Caco-2 (cell line): Measurements from ENCODE around the gene ST8SIA4. TPM values are rescaled to one million over a fixed set of nuclear protein-coding genes. Genes with fewer than 3 reads are reported as not detected.

Experiments used
- BruUV-seq: library from RNA; stranded (reverse); fragments of 400-500 nt; replicated peaks from 2 replicates; lab custom pipeline; 2021; lab: Mats Ljungman, UMichigan
- CTCF ChIA-PET: fragments of 300-600 bp; sonication (Branson Sonifier 250); formaldehyde crosslinking; loops from one replicate; lab custom pipeline; 2022; ENCODE audit warnings: antibody characterized with exemption; lab: Charles Lee
- POLR2A ChIA-PET: fragments of 300-600 bp; sonication (Branson Sonifier 250); formaldehyde crosslinking; loops from one replicate; lab custom pipeline; 2022; ENCODE audit warnings: antibody characterized with exemption; lab: Charles Lee
- DNase-seq, 2 experiments: peaks; one replicate each; pipeline versions ENCODE4 v3.0.0 to v3.0.0-alpha.2; 2020 to 2022
- H3K27me3 ChIP-seq: replicated peaks from 2 replicates; pipeline ENCODE4 v1.6.0; 2011; ENCODE audit warnings: low read length; ENCODE audit not compliant: control insufficient read depth, insufficient read depth
- H3K36me3 ChIP-seq: 2 replicates; pipeline ENCODE4 v1.5.1; 2011; ENCODE audit warnings: low read length; ENCODE audit not compliant: control insufficient read depth, insufficient read depth
- H3K4me1 ChIP-seq: fragments of 250-450 bp; sonication (Bioruptor Pico); 2 replicates; pipeline ENCODE4 v1.5.1; 2020; ENCODE audit warnings: mild to moderate bottlenecking
- H3K4me3 ChIP-seq: 2 replicates; pipeline ENCODE4 v1.5.1; 2011; ENCODE audit warnings: low read depth, mild to moderate bottlenecking, control low read depth, low read length
- H3K9me3 ChIP-seq: fragments of 250-450 bp; sonication (Bioruptor Pico); 2 replicates; pipeline ENCODE4 v1.5.1; 2020; ENCODE audit warnings: mild to moderate bottlenecking, moderate library complexity
- H3K27ac Mint-ChIP-seq: one replicate; pipeline ENCODE4 v1.8.0; 2022; ENCODE audit warnings: mixed read lengths; ENCODE audit not compliant: unreplicated experiment
- H3K27me3 Mint-ChIP-seq: one replicate; pipeline ENCODE4 v1.8.0; 2022; ENCODE audit warnings: mixed read lengths; ENCODE audit not compliant: insufficient read depth, unreplicated experiment
- H3K36me3 Mint-ChIP-seq: one replicate; pipeline ENCODE4 v1.8.0; 2022; ENCODE audit warnings: mild to moderate bottlenecking, mixed read lengths; ENCODE audit not compliant: insufficient read depth, unreplicated experiment
- H3K4me1 Mint-ChIP-seq: one replicate; pipeline ENCODE4 v1.8.0; 2022; ENCODE audit warnings: low read depth, mixed read lengths; ENCODE audit not compliant: unreplicated experiment
- H3K4me3 Mint-ChIP-seq: one replicate; pipeline ENCODE4 v1.8.0; 2022; ENCODE audit warnings: mild to moderate bottlenecking, moderate library complexity, mixed read lengths; ENCODE audit not compliant: unreplicated experiment
- H3K9me3 Mint-ChIP-seq: one replicate; pipeline ENCODE4 v1.8.0; 2022; ENCODE audit warnings: mixed read lengths; ENCODE audit not compliant: unreplicated experiment
- intact Hi-C: fragments of 100-400 bp; cut with micrococcal nuclease; formaldehyde crosslinking; loops from one replicate; pipeline ENCODE4 v1.10.0; 2022; ENCODE audit not compliant: unreplicated experiment
- total RNA-seq: library from RNA; stranded (reverse); gene quantifications from 2 replicates; pipeline ENCODE4 v1.2.3, GENCODE V29; 2022
- TF ChIP-seq, protein P1 (sequence below), 2 experiments: fragments of 200-600 bp in 1 of 2; IDR thresholded peaks; 1 replicate in 1 of 2; 2 replicates in 1 of 2; pipeline versions ENCODE4 v1.5.1 to v1.8.0; 2011 to 2022; ENCODE audit warnings: antibody characterized with exemption in 1 of 2, control low read depth in 1 of 2, inconsistent platforms in 1 of 2, low read depth in 1 of 2, low read length in 1 of 2, mild to moderate bottlenecking in 1 of 2, moderate library complexity in 1 of 2; ENCODE audit not compliant: insufficient read depth in 1 of 2, severe bottlenecking in 1 of 2, unreplicated experiment in 1 of 2

The ST8SIA4 gene
- total RNA-seq, 1 experiment from 2014 or later: 0.61 TPM

DNA sequence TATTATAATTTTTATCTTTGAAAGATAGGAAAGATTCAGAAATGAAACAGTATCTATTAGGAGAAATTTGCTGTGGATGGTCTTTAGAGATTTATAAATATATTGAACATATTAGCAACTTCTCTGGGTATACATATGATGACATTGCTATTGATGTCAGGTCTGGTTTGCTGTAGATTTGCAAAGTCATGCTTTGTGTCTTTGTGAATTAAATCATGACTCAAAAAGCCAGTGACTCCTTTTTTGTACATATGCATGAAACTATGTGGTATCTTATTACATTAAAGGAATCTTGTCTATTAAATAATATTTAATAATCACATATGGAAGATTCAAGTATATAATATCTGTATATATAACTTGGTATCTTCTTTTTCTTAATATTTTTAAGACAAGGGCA is 141.9 kb downstream of the ST8SIA4 start:
- H3K36me3 Mint-ChIP-seq: no peaks in the 10 kb centered on the region
- POLR2A ChIA-PET: no interaction called here
- Histone ChIP-seq H3K4me3 (no peak overlapping the region), H3K27me3 (no peaks in the 10 kb centered on the region), H3K9me3 (no peaks in the 10 kb centered on the region), H3K4me1 (peaks cover 34% of the 10 kb centered on the region), H3K36me3 (no peaks in the 10 kb centered on the region)
- TF ChIP-seq, protein P1, sequence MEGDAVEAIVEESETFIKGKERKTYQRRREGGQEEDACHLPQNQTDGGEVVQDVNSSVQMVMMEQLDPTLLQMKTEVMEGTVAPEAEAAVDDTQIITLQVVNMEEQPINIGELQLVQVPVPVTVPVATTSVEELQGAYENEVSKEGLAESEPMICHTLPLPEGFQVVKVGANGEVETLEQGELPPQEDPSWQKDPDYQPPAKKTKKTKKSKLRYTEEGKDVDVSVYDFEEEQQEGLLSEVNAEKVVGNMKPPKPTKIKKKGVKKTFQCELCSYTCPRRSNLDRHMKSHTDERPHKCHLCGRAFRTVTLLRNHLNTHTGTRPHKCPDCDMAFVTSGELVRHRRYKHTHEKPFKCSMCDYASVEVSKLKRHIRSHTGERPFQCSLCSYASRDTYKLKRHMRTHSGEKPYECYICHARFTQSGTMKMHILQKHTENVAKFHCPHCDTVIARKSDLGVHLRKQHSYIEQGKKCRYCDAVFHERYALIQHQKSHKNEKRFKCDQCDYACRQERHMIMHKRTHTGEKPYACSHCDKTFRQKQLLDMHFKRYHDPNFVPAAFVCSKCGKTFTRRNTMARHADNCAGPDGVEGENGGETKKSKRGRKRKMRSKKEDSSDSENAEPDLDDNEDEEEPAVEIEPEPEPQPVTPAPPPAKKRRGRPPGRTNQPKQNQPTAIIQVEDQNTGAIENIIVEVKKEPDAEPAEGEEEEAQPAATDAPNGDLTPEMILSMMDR (IDR thresholded peaks at IDR 0.05; ENCODE audit: insufficient read depth in 1 of 2, low read depth in 1 of 2, low read length in 1 of 2, severe bottlenecking in 1 of 2, unreplicated experiment in 1 of 2): no peak
- peaks cover 6% of the 10 kb centered on the region for H3K4me1 Mint-ChIP-seq
- intact Hi-C loops: no loop called here
- CTCF ChIA-PET: no interaction called here
- no peaks in the 10 kb centered on the region for H3K9me3 Mint-ChIP-seq
- BruUV-seq: no TSS peak
- H3K27ac Mint-ChIP-seq: no peak overlapping the region
- no peak overlapping the region for H3K4me3 Mint-ChIP-seq
- no peak for DNase-seq
- no peaks in the 10 kb centered on the region for H3K27me3 Mint-ChIP-seq

- H3K27me3 Mint-ChIP-seq: no peaks in the 10 kb centered on the region
- no peaks in the 10 kb centered on the region for H3K36me3 ChIP-seq
- H3K9me3 ChIP-seq: no peaks in the 10 kb centered on the region
- no peak overlapping the region for H3K4me3 Mint-ChIP-seq
- H3K27me3 ChIP-seq: no peaks in the 10 kb centered on the region
- TF ChIP-seq, protein P1 (IDR thresholded peaks at IDR 0.05; ENCODE audit: insufficient read depth in 1 of 2, low read depth in 1 of 2, low read length in 1 of 2, severe bottlenecking in 1 of 2, unreplicated experiment in 1 of 2): no peak
- no peaks in the 10 kb centered on the region for H3K36me3 Mint-ChIP-seq
- intact Hi-C loops: no loop called here
- H3K4me1 ChIP-seq: peaks cover 34% of the 10 kb centered on the region
- no peaks in the 10 kb centered on the region for H3K9me3 Mint-ChIP-seq
- ChIA-PET CTCF (no interaction called here), POLR2A (no interaction called here)
- H3K27ac Mint-ChIP-seq: no peak overlapping the region
- peaks cover 6% of the 10 kb centered on the region for H3K4me1 Mint-ChIP-seq
- no peak for DNase-seq
- no TSS peak for BruUV-seq
- H3K4me3 ChIP-seq: no peak overlapping the region
These were observed 142.4 kb downstream of the ST8SIA4 start for GRCh38 chr5:100760688-100761087.

GRCh38 chr5:100758780-100759179 is 144.3 kb downstream of the ST8SIA4 start:
- H3K27me3 Mint-ChIP-seq: no peaks in the 10 kb centered on the region
- no peaks in the 10 kb centered on the region for H3K9me3 ChIP-seq
- no peaks in the 10 kb centered on the region for H3K36me3 Mint-ChIP-seq
- no TSS peak for BruUV-seq
- ChIA-PET POLR2A (no interaction called here), CTCF (no interaction called here)
- peaks cover 34% of the 10 kb centered on the region for H3K4me1 ChIP-seq
- H3K4me1 Mint-ChIP-seq: peaks cover 6% of the 10 kb centered on the region
- H3K9me3 Mint-ChIP-seq: no peaks in the 10 kb centered on the region
- no peak overlapping the region for H3K4me3 Mint-ChIP-seq
- H3K27me3 ChIP-seq: no peaks in the 10 kb centered on the region
- TF ChIP-seq, protein P1 (IDR thresholded peaks at IDR 0.05; ENCODE audit: insufficient read depth in 1 of 2, low read depth in 1 of 2, low read length in 1 of 2, severe bottlenecking in 1 of 2, unreplicated experiment in 1 of 2): no peak
- intact Hi-C loops: no loop called here
- no peak overlapping the region for H3K27ac Mint-ChIP-seq
- no peak for DNase-seq
- no peak overlapping the region for H3K4me3 ChIP-seq
- no peaks in the 10 kb centered on the region for H3K36me3 ChIP-seq
